H1 (cell line): ENCODE results near the gene CRY1. TPM values are rescaled to one million over a fixed set of nuclear protein-coding genes. Genes with fewer than 3 reads are reported as not detected.

Experiments
- CHD2 ChIP-seq: IDR thresholded peaks from 2 replicates; pipeline ENCODE4 v1.6.1; 2012; ENCODE audit warnings: low read length, improper control_type of control experiment
- TBP ChIP-seq: IDR thresholded peaks from 2 replicates; pipeline ENCODE4 v1.6.1; 2011; ENCODE audit warnings: low read depth, low read length, improper control_type of control experiment
- TCF12 ChIP-seq: IDR thresholded peaks from 2 replicates; pipeline ENCODE4 v1.6.1; 2011; ENCODE audit warnings: low read depth, mild to moderate bottlenecking, low read length
- polyA plus RNA-seq, 7 experiments: library from polyadenylated mRNA; depleted of rRNA in 3 of 7; stranded (reverse) in 5 of 7; unstranded in 2 of 7; fragments of >200 nt in 5 of 7; fragments of 200-250 nt in 2 of 7; gene quantifications; 1 replicate in 5 of 7; 2 replicates in 1 of 7; 4 replicates in 1 of 7; pipeline versions ENCODE4 v1.2.1 to v1.2.3, GENCODE V29; 2011 to 2013; ENCODE audit warnings: missing spikeins in 2 of 7, mixed read lengths in 2 of 7
- total RNA-seq: library from RNA; stranded (reverse); fragmentation: NEBNext Ultra II Directional; extraction: Animal tissue kit (Norgen Biotek cat#: 25700); gene quantifications from 2 replicates; pipeline ENCODE4 v1.2.1, GENCODE V29; 2021
- TF ChIP-seq, protein P1 (sequence below): fragments of 300-600 bp; sonication (generic); IDR thresholded peaks from 2 replicates; pipeline ENCODE4 v1.7.1; 2012; ENCODE audit warnings: low read length, moderate library complexity, mild to moderate bottlenecking, inconsistent platforms; ENCODE audit not compliant: insufficient replicate concordance
- TF ChIP-seq, protein P2 (sequence below): IDR thresholded peaks from 2 replicates; pipeline ENCODE4 v1.6.1; 2011; ENCODE audit warnings: low read depth, mild to moderate bottlenecking, low read length; ENCODE audit not compliant: insufficient read depth

Gene CRY1
- total and polyA plus RNA-seq, 2 of the 8 experiments (the other 6 are each of a cell fraction or from before 2014, with no cell fraction given) = 13.6 to 25.1 TPM

DNA sequence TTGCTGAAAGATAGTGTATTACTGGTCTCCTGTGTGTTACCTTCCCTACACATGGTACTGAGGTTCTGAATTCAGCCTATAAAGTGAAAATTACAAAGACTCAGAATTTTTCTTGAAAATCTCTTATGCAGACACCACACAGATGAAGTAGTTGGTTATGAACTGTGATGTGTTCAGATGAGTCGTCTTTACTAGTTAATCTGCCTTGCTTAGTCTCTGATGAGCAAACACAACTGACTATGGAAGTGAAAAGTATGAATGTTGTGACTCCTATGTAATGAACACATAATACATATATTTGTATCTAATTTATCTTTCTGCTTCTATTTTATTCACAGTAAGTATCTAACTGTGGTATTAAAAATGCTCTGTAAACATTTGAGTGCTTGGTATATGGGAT, 111.1 kb downstream of the CRY1 start (continued):
- TF ChIP-seq, protein P1, sequence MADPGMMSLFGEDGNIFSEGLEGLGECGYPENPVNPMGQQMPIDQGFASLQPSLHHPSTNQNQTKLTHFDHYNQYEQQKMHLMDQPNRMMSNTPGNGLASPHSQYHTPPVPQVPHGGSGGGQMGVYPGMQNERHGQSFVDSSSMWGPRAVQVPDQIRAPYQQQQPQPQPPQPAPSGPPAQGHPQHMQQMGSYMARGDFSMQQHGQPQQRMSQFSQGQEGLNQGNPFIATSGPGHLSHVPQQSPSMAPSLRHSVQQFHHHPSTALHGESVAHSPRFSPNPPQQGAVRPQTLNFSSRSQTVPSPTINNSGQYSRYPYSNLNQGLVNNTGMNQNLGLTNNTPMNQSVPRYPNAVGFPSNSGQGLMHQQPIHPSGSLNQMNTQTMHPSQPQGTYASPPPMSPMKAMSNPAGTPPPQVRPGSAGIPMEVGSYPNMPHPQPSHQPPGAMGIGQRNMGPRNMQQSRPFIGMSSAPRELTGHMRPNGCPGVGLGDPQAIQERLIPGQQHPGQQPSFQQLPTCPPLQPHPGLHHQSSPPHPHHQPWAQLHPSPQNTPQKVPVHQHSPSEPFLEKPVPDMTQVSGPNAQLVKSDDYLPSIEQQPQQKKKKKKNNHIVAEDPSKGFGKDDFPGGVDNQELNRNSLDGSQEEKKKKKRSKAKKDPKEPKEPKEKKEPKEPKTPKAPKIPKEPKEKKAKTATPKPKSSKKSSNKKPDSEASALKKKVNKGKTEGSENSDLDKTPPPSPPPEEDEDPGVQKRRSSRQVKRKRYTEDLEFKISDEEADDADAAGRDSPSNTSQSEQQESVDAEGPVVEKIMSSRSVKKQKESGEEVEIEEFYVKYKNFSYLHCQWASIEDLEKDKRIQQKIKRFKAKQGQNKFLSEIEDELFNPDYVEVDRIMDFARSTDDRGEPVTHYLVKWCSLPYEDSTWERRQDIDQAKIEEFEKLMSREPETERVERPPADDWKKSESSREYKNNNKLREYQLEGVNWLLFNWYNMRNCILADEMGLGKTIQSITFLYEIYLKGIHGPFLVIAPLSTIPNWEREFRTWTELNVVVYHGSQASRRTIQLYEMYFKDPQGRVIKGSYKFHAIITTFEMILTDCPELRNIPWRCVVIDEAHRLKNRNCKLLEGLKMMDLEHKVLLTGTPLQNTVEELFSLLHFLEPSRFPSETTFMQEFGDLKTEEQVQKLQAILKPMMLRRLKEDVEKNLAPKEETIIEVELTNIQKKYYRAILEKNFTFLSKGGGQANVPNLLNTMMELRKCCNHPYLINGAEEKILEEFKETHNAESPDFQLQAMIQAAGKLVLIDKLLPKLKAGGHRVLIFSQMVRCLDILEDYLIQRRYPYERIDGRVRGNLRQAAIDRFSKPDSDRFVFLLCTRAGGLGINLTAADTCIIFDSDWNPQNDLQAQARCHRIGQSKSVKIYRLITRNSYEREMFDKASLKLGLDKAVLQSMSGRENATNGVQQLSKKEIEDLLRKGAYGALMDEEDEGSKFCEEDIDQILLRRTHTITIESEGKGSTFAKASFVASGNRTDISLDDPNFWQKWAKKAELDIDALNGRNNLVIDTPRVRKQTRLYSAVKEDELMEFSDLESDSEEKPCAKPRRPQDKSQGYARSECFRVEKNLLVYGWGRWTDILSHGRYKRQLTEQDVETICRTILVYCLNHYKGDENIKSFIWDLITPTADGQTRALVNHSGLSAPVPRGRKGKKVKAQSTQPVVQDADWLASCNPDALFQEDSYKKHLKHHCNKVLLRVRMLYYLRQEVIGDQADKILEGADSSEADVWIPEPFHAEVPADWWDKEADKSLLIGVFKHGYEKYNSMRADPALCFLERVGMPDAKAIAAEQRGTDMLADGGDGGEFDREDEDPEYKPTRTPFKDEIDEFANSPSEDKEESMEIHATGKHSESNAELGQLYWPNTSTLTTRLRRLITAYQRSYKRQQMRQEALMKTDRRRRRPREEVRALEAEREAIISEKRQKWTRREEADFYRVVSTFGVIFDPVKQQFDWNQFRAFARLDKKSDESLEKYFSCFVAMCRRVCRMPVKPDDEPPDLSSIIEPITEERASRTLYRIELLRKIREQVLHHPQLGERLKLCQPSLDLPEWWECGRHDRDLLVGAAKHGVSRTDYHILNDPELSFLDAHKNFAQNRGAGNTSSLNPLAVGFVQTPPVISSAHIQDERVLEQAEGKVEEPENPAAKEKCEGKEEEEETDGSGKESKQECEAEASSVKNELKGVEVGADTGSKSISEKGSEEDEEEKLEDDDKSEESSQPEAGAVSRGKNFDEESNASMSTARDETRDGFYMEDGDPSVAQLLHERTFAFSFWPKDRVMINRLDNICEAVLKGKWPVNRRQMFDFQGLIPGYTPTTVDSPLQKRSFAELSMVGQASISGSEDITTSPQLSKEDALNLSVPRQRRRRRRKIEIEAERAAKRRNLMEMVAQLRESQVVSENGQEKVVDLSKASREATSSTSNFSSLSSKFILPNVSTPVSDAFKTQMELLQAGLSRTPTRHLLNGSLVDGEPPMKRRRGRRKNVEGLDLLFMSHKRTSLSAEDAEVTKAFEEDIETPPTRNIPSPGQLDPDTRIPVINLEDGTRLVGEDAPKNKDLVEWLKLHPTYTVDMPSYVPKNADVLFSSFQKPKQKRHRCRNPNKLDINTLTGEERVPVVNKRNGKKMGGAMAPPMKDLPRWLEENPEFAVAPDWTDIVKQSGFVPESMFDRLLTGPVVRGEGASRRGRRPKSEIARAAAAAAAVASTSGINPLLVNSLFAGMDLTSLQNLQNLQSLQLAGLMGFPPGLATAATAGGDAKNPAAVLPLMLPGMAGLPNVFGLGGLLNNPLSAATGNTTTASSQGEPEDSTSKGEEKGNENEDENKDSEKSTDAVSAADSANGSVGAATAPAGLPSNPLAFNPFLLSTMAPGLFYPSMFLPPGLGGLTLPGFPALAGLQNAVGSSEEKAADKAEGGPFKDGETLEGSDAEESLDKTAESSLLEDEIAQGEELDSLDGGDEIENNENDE = no peak
- TF ChIP-seq CHD2 (no peak), TCF12 (no peak), TBP (no peak)
- TF ChIP-seq, protein P2, sequence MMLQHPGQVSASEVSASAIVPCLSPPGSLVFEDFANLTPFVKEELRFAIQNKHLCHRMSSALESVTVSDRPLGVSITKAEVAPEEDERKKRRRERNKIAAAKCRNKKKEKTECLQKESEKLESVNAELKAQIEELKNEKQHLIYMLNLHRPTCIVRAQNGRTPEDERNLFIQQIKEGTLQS = no peak
